MCF 10A (cell line): ENCODE results near the gene TTYH1. TPM values are rescaled to one million over a fixed set of nuclear protein-coding genes. Genes with fewer than 3 reads are reported as not detected.

Source experiments
- BruUV-seq: library from RNA; stranded (reverse); fragments of 400-500 nt; replicated peaks from 2 replicates; lab custom pipeline; 2021; lab: Mats Ljungman, UMichigan
- CTCF ChIA-PET: fragments of 300-600 bp; sonication (Branson Sonifier 250); formaldehyde crosslinking; extraction: SDS; loops from one replicate; lab custom pipeline; 2021; ENCODE audit warnings: antibody characterized with exemption, inconsistent platforms; lab: Yijun Ruan, JAX
- POLR2A ChIA-PET: fragments of 300-600, 350-650 bp; sonication (Branson Sonifier 250); formaldehyde crosslinking; extraction: SDS; loops from one replicate; lab custom pipeline; 2020; ENCODE audit warnings: antibody characterized with exemption, inconsistent platforms; lab: Yijun Ruan, JAX
- DNase-seq: peaks from one replicate; pipeline ENCODE4 v3.0.0-alpha.2; 2018; ENCODE audit not compliant: unreplicated experiment
- H3K27ac Mint-ChIP-seq: one replicate; pipeline ENCODE4 v1.8.0; 2022; ENCODE audit warnings: mild to moderate bottlenecking, low read depth, mixed read lengths; ENCODE audit not compliant: unreplicated experiment
- H3K27me3 Mint-ChIP-seq: one replicate; pipeline ENCODE4 v1.8.0; 2022; ENCODE audit warnings: mixed read lengths; ENCODE audit not compliant: insufficient read depth, unreplicated experiment
- H3K36me3 Mint-ChIP-seq: one replicate; pipeline ENCODE4 v1.8.0; 2022; ENCODE audit warnings: mild to moderate bottlenecking, moderate library complexity, mixed read lengths; ENCODE audit not compliant: insufficient read depth, unreplicated experiment
- H3K4me1 Mint-ChIP-seq: one replicate; pipeline ENCODE4 v1.8.0; 2022; ENCODE audit warnings: mixed read lengths; ENCODE audit not compliant: insufficient read depth, unreplicated experiment
- H3K4me3 Mint-ChIP-seq: one replicate; pipeline ENCODE4 v1.8.0; 2022; ENCODE audit warnings: mild to moderate bottlenecking, moderate library complexity, mixed read lengths; ENCODE audit not compliant: unreplicated experiment
- H3K9me3 Mint-ChIP-seq: one replicate; pipeline ENCODE4 v1.8.0; 2022; ENCODE audit warnings: mixed read lengths; ENCODE audit not compliant: unreplicated experiment
- CTCF ChIP-seq: fragments of 200-600 bp; IDR thresholded peaks from one replicate; pipeline ENCODE4 v1.8.0; 2022; ENCODE audit warnings: antibody characterized with exemption, mild to moderate bottlenecking; ENCODE audit not compliant: unreplicated experiment
- intact Hi-C: fragments of 100-400 bp; cut with micrococcal nuclease; formaldehyde crosslinking; loops from 2 replicates; pipeline ENCODE4 v1.14.1; 2022
- total RNA-seq: library from RNA; stranded (reverse); gene quantifications from 2 replicates; pipeline ENCODE4 v1.2.3, GENCODE V29; 2022

TTYH1 gene
- total RNA-seq, 1 experiment from 2014 or later = not detected

GRCh38 chr19:54470991-54471782 lies 55.9 kb downstream of the TTYH1 start:
- H3K4me1 Mint-ChIP-seq = peaks cover 18% of the 10 kb centered on the region
- no TSS peak for BruUV-seq
- peak overlapping the region; percentile 68 for H3K4me3 Mint-ChIP-seq
- POLR2A ChIA-PET = interaction anchor here (0.6 to 2.2 kb wide), 2 partner anchors 16 to 23 kb away, joined by 4 to 6 read pairs; partner anchors contain the start of gene LENG8
- DNase-seq = no peak
- H3K27ac Mint-ChIP-seq = peak overlapping the region; percentile 73
- intact Hi-C loops = no loop called here
- CTCF ChIA-PET = interaction anchor here (0.7 kb wide), 1 partner anchor 1178 kb away, joined by 3 read pairs; no protein-coding TSS in a partner anchor
- no peaks in the 10 kb centered on the region for H3K36me3 Mint-ChIP-seq
- no peak for TF ChIP-seq CTCF
- H3K27me3 Mint-ChIP-seq = peaks cover 21% of the 10 kb centered on the region
- no peaks in the 10 kb centered on the region for H3K9me3 Mint-ChIP-seq

- intact Hi-C loops = no loop called here
- no peak for DNase-seq
- Mint-ChIP-seq H3K4me1 (peaks cover 18% of the 10 kb centered on the region), H3K9me3 (no peaks in the 10 kb centered on the region), H3K36me3 (no peaks in the 10 kb centered on the region), H3K27me3 (peaks cover 21% of the 10 kb centered on the region), H3K4me3 (peak within 1 kb of the TSS; percentile 30), H3K27ac (no peak within 1 kb of the TSS)
- no TSS peak for BruUV-seq
- POLR2A ChIA-PET = interaction anchor here (0.8 kb wide), 1 partner anchor 24 kb away, joined by 3 read pairs; the partner anchor contains the start of gene LENG8
- CTCF ChIA-PET = interaction anchor here (0.6 to 1.2 kb wide), 3 partner anchors 34 to 1180 kb away, joined by 3 to 5 read pairs (median 4); no protein-coding TSS in a partner anchor
- no peak for TF ChIP-seq CTCF
Measured at GRCh38 chr19:54473071-54473891, 58.0 kb downstream of the TTYH1 start, which contains the start of gene CDC42EP5. CDC42EP5 (minus strand) TSS chr19:54473296; CDS start chr19:54465547, 7,749 bp downstream.

- no peak overlapping the region for H3K27ac Mint-ChIP-seq
- H3K9me3 Mint-ChIP-seq = no peaks in the 10 kb centered on the region
- no peak for DNase-seq
- ChIA-PET POLR2A (no interaction called here), CTCF (interaction anchor here (1.2 kb wide), 1 partner anchor 35 kb away, joined by 3 read pairs; no protein-coding TSS in a partner anchor)
- no TSS peak for BruUV-seq
- intact Hi-C loops = no loop called here
- no peak overlapping the region for H3K4me3 Mint-ChIP-seq
- H3K36me3 Mint-ChIP-seq = no peaks in the 10 kb centered on the region
- TF ChIP-seq CTCF = no peak
- peaks cover 21% of the 10 kb centered on the region for H3K27me3 Mint-ChIP-seq
- H3K4me1 Mint-ChIP-seq = peaks cover 18% of the 10 kb centered on the region
Measured at GRCh38 chr19:54473892-54474372, 58.7 kb downstream of the TTYH1 start.
